GM12875 (cell line): Measurements from ENCODE around the gene ASH1L.

ENCODE experiments used
- H3K4me3 ChIP-seq: one replicate; pipeline ENCODE4 v1.5.1; 2011; ENCODE audit warnings: low read depth, low read length, control low read depth
- CTCF ChIP-seq: IDR thresholded peaks from 2 replicates; pipeline ENCODE4 v1.5.1; 2011; ENCODE audit warnings: low read depth, mild to moderate bottlenecking, control low read depth, inconsistent platforms, low read length, moderate library complexity, borderline replicate concordance; ENCODE audit not compliant: insufficient read depth

ASH1L gene

DNA sequence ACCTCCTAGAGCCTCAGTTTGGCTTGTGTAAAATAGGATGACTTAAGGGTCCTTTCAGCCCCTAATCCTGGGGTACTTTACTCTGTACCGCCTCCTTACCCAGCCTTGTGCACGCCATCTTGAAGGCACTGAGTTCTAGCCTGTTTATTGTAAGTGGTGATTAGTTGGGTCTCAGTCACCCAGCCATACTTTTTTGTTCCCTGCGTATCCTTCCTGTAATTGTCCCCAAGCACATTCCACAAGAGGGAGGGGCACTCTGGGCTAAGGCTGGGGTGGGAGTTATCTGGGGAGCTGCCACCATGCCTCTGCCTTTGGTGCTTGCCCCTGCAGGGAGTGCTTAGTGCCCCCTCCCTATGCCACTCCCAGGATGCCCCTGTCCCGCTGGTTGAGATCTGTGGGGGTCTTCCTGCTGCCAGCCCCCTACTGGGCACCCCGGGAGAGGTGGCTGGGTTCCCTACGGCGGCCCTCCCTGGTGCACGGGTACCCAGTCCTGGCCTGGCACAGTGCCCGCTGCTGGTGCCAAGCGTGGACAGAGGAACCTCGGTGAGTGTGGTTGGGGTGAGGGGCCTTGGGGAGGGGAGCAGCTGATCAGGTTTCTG lies 253.1 kb downstream of the ASH1L start:
- TF ChIP-seq CTCF, result 0 out of 2 replicates have a peak, but pooled peaks have one; percentile 7

DNA sequence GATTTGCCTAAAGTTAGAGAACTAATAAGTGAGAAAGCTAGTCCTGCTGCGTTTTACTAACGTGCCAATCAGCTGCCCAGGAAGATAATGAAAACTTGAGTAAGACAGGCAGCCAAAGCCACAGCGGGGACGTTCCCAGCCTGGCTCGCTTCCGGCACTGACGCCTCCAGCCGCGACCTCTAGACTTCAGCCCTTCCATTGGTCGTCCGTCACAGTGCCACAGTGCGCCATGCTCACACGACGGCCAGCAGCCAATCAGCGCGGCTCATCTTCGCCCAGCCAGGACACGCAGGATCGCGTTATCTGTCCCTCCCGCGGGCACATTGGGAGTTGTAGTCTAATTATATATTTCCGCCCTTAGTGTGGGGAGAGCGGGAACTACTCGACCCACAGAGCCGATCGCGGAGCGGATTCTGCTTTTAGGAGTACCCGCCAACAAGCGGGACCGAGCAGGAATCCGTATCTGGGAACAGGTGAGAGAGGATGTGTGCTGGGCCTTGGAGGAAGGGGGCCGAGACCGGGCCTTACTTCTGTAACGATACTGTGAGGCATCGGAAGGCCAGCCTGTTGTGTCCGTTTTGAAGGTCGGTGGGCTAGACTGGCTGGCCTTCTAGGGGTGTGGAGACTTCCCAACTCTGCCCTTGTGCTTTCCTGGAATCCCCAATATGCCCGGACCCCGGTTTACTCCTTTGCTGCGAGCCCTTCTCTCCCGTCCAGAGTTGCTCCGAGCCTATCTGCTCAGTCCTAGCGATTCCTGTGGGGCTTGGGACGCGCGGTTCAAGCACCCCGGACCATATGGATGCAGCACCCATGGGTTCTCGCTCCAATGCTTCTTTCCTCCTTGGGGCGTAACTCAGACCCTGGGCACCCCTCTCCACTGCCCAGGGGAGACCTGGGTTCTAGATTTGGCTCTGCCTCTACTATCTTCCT lies 253.8 kb downstream of the ASH1L start, which contains the start of gene FDPS:
FDPS (plus strand) TSS at position 374 of the 930 bp plus-strand sequence. CDS start 924 bp downstream, outside the sequence.
- H3K4me3 ChIP-seq, result peak within 1 kb of the TSS; percentile 99
- no peak for TF ChIP-seq CTCF

More for the DNA sequence above, 253.1 kb downstream of the ASH1L start:
- peak overlapping the region; percentile 99 for H3K4me3 ChIP-seq

DNA sequence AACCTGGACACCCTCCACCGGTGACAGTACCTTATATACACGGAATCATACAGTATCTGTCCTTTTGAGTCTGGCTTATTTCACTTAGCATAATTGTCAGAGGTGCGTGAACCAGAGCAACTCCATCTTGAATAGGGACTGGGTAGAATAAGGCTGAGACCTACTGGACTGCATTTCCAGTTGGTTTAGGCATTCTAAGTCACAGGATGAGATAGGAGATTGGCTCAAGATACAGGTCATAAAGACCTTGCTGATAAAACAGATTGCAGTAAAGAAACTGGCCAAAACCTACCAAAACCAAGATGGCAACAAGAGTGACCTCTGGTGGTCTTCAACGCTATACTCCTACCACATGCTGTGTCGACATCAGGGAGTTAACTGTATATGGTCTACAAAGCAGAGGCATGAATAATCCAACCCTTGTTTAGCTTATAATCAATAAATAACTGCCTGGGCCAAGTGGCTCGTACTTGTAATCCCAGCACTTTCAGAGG lies 255.3 kb downstream of the ASH1L start:
- no peak overlapping the region for H3K4me3 ChIP-seq
- TF ChIP-seq CTCF, result peak; percentile 38; the same call in 1 of the 2 replicates

DNA sequence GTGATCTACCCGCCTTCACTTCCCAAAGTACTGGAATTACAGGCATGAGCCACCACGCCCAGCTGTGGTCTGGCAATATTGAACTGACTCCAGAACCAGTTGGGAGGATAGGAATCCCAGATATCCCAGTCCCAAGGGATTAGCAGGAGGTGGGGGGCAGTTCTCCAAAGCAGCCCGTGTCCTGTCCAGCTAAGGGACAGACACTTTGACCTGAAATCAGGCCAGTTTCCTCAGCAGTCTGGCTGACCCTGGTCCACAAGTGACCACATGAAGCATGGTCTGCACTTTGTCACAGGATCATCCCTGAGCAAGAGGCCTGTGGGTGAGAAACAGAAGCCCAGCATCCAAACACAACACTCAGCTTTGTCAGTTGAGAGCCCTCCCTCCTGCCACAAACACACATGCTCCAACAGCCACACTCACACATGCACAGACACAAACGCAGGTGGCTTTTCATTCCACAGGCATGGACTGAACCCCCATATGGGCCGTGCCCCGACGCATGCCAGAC lies 256.7 kb downstream of the ASH1L start:
- H3K4me3 ChIP-seq, result no peak overlapping the region
- TF ChIP-seq CTCF, result no peak

DNA sequence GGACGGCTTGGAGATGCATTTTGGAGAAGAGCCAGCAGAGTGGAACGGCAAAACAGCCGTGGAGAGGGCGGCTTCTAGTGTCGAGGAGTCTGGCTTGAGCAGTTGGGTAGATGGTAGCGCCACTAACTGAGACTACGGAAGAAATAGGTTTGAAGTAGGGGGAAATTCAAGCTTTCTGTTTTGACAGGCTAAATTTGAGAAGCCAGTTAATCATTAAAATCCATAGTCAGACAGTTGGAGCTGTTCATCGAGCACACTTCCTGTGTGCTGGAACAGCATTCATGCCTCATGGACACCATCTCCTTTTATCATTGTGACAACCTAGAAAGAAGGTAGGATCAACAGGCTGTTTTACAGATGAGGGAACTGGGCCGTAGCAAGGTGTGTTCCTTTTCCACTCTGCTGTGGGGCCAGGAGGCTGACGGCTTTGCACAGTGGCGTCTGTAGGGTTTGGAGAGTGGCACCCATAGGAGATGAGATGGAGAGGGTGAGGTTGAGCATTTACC lies 258.0 kb downstream of the ASH1L start:
- no peak overlapping the region for H3K4me3 ChIP-seq
- TF ChIP-seq CTCF, result no peak

DNA sequence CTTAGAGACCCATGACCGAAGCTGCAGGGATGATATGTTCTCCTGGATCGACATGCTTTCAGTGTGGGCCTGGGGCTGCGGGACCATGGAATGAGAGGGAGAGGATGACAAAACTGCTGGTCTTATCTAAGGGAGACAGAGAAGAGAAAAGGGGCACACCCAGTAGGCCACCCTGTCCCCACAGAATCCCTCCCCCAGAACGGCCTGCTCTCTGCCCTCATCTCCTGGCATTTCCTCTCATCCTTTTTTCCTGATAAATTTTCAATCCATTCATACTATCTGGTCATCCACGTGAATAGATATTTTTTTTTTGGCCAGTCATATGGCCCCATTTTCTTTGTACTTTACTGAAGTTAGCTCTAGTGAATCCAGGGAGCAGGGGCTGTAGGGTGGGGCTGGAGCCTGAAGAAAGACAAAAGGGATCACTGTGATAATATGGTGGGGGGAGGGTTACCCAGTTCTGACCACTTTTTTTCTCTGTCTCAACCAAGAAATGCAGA lies 261.2 kb downstream of the ASH1L start, which contains the start of gene PKLR:
PKLR (minus strand) TSS at position 97 of the 500 bp plus-strand sequence; CDS start at position 54, 43 bp downstream.
- no peak within 1 kb of the TSS for H3K4me3 ChIP-seq
- no peak for TF ChIP-seq CTCF
